GM13976 (cell line): ENCODE measurements around the gene SEC14L1.

ENCODE experiments used
- DNase-seq: peaks from one replicate; pipeline ENCODE4 v3.0.0; 2012; ENCODE audit warnings: low spot score
- CTCF ChIP-seq: IDR thresholded peaks from 2 replicates; pipeline ENCODE4 v1.5.1; 2012; ENCODE audit warnings: borderline replicate concordance, mild to moderate bottlenecking; ENCODE audit not compliant: insufficient read depth; ENCODE audit errors: extremely low read depth, missing control alignments, control extremely low read depth
- in situ Hi-C: fragments of 300-500 bp; cut with MboI; formaldehyde crosslinking; loops from one replicate; pipeline ENCODE4 v1.12.0; 2022; ENCODE audit warnings: low sequenced_read_pairs, mixed read lengths, inconsistent platforms; ENCODE audit not compliant: unreplicated experiment

The SEC14L1 gene

GRCh38 chr17:77185137-77185536 is 44.4 kb downstream of the SEC14L1 start:
- DNase-seq = no peak
- TF ChIP-seq CTCF = no peak
- in situ Hi-C loops = no loop called here

- TF ChIP-seq CTCF = no peak
- no peak for DNase-seq
These were observed 45.4 kb downstream of the SEC14L1 start for GRCh38 chr17:77186141-77186604.

GRCh38 chr17:77188084-77189066 is 47.6 kb downstream of the SEC14L1 start:
- in situ Hi-C loops = no loop called here
- peak; percentile 44 for DNase-seq
- TF ChIP-seq CTCF = no peak

More at GRCh38 chr17:77186141-77186604, 45.4 kb downstream of the SEC14L1 start:
- in situ Hi-C loops = no loop called here

- TF ChIP-seq CTCF = no peak
- peak; percentile 70 for DNase-seq
- in situ Hi-C loops = no loop called here
These were observed 48.4 kb downstream of the SEC14L1 start for GRCh38 chr17:77189148-77189547.

- TF ChIP-seq CTCF = no peak
- in situ Hi-C loops = no loop called here
These were observed 49.8 kb downstream of the SEC14L1 start for GRCh38 chr17:77190576-77190975.

GRCh38 chr17:77191244-77191643 is 50.5 kb downstream of the SEC14L1 start:
- DNase-seq = no peak
- TF ChIP-seq CTCF = no peak
- in situ Hi-C loops = no loop called here

More at GRCh38 chr17:77190576-77190975, 49.8 kb downstream of the SEC14L1 start:
- DNase-seq = no peak
